Sigmoid colon (tissue), 4 donors: Measurements from ENCODE around the gene VPS18.

ENCODE experiments used
- EP300 ChIP-seq, 4 donors: sonication (generic); formaldehyde crosslinking; IDR thresholded peaks; one replicate each; pipeline ENCODE4 v1.6.1; 2017; ENCODE audit warnings: antibody characterized with exemption in 4 of 4
- POLR2A ChIP-seq, 2 donors: fragments of 450-650 bp; IDR thresholded peaks; one replicate each; pipeline ENCODE4 v1.6.1; 2016; ENCODE audit warnings: antibody characterized with exemption in 2 of 2, mild to moderate bottlenecking in 2 of 2, moderate library complexity in 2 of 2
- POLR2AphosphoS5 ChIP-seq, 4 donors: sonication (generic); formaldehyde crosslinking; IDR thresholded peaks; one replicate each; pipeline ENCODE4 v1.6.1; 2017; ENCODE audit warnings: antibody characterized with exemption in 4 of 4
- TF ChIP-seq, protein P1 (sequence below), 4 experiments: fragments of 450-650 bp in 3 of 4; fragments of 200-600 bp in 1 of 4; IDR thresholded peaks; one replicate each; pipeline ENCODE4 v1.5.1; 2016 to 2019; ENCODE audit warnings: antibody characterized with exemption in 4 of 4, mild to moderate bottlenecking in 3 of 4, moderate library complexity in 2 of 4

DNA sequence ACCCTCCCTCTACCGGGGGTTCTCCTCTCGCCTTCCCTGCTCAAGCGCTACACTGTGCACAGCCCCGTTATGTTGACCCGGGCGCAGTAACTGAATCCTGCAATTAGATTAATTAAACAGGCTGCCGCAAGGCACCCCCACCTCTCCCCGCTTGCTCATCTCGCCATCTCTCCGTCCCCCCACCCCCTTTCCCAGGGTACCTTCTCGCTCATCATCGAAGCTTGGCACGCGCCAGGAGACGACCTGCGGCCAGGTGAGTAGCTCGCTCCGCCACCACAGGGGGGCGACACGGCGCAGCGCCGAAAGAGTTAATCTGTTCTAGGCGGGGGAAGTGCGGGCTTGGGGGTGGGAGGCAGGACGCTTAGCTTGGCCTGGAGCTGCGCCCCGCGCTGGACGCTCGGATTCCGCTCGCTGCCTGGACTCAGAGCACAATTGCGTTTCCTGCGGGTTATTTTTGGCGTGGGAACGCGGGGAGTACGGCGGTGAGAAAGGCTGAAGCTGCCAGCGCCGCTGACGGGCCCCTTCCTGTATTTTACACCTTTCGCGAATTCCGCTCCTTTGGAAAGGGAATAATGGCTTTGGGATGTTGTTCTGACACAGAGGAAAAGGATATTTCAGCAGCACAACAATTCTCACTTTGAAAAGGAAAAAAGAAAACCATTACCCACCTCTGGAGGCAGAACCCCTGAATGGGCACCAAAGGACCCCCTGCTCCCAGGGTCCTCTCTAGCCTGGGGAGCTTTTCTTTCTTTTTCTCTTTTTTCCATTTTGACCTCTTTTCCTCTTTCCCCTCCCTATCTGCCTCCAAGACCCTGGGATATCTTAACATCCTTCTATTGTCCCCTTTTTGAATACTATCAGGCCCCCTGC, 36.4 kb downstream of the VPS18 start:
- TF ChIP-seq, protein P1, sequence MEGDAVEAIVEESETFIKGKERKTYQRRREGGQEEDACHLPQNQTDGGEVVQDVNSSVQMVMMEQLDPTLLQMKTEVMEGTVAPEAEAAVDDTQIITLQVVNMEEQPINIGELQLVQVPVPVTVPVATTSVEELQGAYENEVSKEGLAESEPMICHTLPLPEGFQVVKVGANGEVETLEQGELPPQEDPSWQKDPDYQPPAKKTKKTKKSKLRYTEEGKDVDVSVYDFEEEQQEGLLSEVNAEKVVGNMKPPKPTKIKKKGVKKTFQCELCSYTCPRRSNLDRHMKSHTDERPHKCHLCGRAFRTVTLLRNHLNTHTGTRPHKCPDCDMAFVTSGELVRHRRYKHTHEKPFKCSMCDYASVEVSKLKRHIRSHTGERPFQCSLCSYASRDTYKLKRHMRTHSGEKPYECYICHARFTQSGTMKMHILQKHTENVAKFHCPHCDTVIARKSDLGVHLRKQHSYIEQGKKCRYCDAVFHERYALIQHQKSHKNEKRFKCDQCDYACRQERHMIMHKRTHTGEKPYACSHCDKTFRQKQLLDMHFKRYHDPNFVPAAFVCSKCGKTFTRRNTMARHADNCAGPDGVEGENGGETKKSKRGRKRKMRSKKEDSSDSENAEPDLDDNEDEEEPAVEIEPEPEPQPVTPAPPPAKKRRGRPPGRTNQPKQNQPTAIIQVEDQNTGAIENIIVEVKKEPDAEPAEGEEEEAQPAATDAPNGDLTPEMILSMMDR (IDR thresholded peaks at IDR 0.05): peak in 1 of 4 experiments; percentile 35
- TF ChIP-seq POLR2AphosphoS5 (IDR thresholded peaks at IDR 0.05) (peak in 1 of 4 donors; percentile 8), POLR2A (IDR thresholded peaks at IDR 0.05) (no peak), EP300 (IDR thresholded peaks at IDR 0.05) (no peak)
